Stimulated activated CD8-positive, alpha-beta memory T cell treated with anti-CD3 and anti-CD28 coated beads, Interleukin-15, amount 100 ng/mL, for 1 hour (primary cell): Measurements from ENCODE around the gene NGB.

Experiments used
- DNase-seq: peaks from one replicate; pipeline ENCODE4 v3.0.0-alpha.2; 2020; ENCODE audit warnings: low read depth

Gene NGB

DNA sequence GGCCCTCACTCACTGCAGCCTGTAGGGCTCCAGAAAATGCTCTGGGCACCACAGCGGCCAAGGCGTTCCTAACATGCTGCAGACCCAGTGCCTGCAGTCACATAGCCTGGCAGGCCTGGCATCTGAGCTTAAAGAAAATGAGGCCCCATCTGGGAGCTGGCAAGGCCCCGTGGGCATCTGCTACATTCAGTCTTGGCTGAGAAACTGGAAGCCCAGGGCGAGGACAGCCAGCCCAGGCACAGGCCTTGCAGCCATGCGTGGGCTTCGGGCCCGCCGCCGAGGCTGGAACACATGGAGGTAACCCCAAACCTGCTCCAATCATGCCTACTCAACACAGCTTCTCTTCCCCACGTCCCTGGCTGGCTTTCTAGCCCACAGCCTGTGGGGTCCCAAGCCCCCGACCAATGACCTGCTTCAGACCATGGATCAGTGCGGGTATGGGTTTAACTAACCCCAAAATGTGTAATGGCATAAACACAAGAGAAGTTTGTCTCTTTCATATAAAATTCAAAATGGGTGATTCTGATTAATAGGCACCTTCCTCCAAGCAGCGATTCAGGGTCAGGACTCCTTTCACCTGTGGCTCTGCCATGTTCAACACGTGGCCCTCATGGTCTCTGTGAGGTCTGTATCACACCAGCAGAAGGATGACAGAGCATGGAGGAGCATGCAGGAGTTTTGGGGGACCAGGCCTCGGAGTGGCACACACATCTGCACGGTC is 6.4 kb downstream of the NGB start:
- no peak for DNase-seq

GRCh38 chr14:77260631-77261030 is 10.4 kb downstream of the NGB start:
- no peak for DNase-seq

GRCh38 chr14:77260199-77260598 is 10.8 kb downstream of the NGB start:
- no peak for DNase-seq

GRCh38 chr14:77259025-77259715 is 11.8 kb downstream of the NGB start:
- DNase-seq = no peak

DNA sequence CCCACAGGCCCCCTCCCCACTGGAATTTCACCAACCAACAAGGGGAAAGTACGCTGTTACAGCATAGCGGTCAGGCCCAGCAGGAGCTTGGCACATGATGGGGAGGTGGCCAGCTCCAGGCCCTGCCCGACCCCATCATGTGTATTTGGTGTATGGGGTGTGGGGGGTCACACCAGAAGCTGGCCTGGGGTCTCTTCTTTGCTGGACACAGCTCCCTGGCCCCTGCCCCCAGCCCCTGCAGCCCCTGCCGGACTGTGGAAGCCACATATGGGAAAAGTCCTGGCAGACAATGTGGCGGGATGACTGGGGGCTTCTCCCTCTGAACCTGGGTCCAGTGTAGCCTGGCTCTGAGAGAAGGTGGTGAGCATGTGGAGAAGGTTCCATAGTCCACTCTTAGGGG is 12.4 kb downstream of the NGB start:
- DNase-seq = no peak

- DNase-seq = no peak
Measured at GRCh38 chr14:77257700-77258099, 13.3 kb downstream of the NGB start.

GRCh38 chr14:77256694-77257093 is 14.3 kb downstream of the NGB start:
- no peak for DNase-seq

DNA sequence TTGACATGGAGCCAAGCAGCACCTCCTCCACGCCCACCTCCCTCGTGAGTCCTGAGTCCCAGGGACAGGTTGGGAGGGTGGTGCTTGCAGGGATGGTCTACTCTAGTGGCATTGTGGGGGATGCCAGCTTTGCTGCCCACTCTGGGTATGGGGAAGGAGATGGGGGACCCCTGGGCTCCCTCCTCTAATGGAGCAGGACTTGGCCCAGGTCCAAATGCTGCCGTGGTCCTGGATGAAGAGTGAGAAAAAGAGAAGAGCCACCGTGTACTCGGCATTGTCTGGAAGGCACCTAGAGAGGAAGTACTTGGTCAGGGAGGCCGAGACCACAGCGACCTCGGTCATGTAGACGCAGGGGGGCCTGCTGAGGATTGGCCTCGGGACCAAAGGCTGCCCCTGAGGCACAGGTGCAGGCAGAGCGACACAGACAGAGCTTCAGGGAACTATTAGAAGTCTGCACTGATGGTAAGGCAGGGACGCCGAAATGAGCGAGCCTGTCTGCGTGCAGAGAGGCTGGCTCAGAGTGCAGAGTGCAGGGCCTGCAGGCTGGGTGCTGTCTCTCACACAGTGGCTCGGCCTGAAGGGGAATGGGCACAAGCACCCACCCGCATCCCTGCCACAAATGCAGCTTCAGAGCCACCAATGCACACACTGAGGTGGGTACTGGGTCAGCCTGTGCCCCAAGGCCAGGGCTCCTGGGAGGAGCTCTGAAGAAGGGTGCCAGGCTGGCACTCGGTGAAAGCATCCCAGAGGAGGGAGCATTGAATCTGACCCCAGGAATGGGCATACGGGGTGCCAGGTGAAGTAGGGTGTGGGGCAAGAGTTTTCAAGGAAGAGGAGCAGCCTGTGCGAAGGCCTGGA is 17.4 kb downstream of the NGB start:
- no peak for DNase-seq

- no peak for DNase-seq
Measured at GRCh38 chr14:77251870-77252269, 19.1 kb downstream of the NGB start.

- no peak for DNase-seq
Measured at GRCh38 chr14:77250927-77251326, 20.1 kb downstream of the NGB start.

- DNase-seq = no peak
Measured at GRCh38 chr14:77249286-77249685, 21.7 kb downstream of the NGB start.

GRCh38 chr14:77248666-77249065 is 22.3 kb downstream of the NGB start:
- DNase-seq = no peak

DNA sequence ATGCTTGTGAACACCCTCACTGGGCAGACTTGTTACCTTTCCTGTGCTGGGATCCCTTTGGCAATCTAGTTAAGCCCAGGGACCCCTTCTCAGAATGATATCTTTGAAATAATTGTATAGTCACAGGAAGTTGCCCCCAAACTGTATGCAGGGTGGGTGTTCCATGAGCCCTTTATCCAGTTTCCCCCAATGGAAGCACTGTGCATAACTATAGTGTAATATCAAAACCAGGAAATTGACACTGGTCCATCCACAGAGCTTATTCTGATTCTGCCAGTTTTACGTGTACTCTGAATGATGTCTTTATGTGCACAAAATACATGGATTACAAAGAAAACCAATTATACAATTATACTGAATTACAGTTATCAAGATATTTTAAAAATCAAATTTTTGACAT is 24.2 kb downstream of the NGB start:
- DNase-seq = no peak

DNA sequence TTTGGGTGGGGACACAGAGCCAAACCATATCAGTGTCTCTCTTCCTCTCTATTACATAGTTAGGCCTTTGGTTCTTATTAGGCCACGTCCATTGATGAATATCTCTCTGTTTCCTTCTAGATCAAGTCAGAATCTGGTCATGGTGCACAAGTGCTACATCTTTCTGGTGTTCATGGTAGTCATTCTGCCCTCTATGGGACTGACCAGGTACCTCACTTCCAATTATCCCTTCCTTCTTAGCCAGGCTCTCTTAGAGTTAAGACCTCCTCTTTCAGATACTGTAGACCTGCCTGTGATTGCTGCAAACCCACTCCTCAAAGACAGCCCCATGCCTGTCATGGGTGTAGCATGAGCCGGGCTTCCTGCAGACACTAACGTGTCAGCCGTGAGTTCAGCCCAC is 25.2 kb downstream of the NGB start:
- DNase-seq = no peak

- DNase-seq = no peak
Measured at GRCh38 chr14:77243853-77244252, 27.2 kb downstream of the NGB start.

DNA sequence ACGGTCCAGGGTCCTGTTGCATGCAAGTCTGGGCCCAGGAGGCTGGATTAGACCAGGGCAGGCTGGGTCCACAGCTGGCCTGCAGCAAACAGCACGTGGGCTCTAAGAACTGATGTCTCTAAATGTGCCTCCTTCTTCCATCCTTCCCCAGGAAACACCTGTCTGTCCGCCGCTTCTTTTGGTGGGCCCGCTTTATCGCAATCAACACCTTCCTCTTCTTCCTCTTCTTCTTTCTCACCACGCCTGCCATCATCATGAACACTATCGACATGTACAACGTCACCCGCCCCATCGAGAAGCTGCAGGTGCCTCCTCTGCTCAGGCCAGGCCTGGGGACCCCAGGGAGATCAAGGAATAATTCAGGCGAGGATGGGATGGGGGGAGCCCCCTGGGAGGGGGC is 28.3 kb downstream of the NGB start:
- no peak for DNase-seq

- no peak for DNase-seq
Measured at GRCh38 chr14:77241955-77242354, 29.1 kb downstream of the NGB start.

DNA sequence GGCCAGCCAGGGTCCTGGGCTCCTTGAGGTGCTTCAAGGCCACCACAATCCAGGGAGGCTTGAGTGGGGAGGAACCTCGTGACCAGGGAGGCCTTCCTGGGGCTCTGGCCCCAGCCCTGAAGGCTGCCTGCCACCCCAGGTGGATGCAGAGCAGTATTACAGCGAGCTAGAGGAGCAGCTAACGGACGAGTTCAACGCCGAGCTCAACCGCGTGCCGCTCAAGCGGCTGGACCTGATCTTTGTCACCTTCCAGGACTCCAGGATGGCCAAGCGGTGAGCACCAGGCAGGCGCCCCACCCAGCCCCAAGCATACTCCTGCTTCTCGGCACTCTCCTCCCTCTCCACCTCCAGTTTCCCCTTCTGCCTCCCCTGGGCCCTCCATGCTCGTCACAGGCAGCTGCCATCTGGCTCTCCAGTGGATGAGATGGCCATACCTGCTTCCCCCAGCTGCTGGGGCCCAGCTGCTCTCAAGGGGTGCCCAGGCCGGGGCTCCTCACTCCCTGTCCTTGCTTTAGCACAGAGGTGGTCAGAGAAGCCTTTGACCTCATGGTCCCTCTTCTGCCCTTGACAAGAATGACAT is 30.6 kb downstream of the NGB start:
- DNase-seq = no peak

GRCh38 chr14:77239412-77239811 is 31.6 kb downstream of the NGB start:
- DNase-seq = no peak

DNA sequence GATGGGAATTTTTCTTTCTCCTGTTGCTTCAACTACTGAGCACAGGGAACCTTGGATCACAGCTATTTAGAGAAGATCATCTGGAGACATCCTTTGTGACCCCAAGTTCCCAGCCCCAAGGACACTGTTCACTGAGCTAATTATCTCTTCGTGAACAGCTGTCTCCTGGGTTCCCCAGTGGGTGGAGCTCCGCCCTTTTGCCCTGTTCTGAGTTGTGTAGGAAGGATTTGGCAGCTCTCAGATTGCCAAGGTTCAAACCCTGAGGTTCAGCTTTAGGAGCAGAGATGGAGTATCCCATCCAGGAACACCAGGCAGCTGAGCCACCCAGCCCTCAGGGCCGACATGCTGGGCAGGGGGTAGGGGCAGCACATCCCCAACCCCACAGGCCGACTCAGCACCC is 32.0 kb downstream of the NGB start:
- DNase-seq = no peak

- DNase-seq = no peak
Measured at GRCh38 chr14:77238356-77238755, 32.6 kb downstream of the NGB start.

GRCh38 chr14:77236814-77237213 is 34.2 kb downstream of the NGB start:
- DNase-seq = no peak

- no peak for DNase-seq
Measured at GRCh38 chr14:77231721-77232120, 39.3 kb downstream of the NGB start.
